GM06990 (cell line): ENCODE results near the gene PIK3R1.
A peak's percentile ranks its signal among the peaks of the same experiment; 100 is the strongest.

Source experiments
- DNase-seq: peaks from one replicate; pipeline ENCODE4 v3.0.0-alpha.2; 2011; ENCODE audit not compliant: insufficient read length; ENCODE audit errors: extremely low read depth
- H3K27me3 ChIP-seq: replicated peaks from 2 replicates; pipeline ENCODE4 v1.6.0; 2011; ENCODE audit warnings: low read length; ENCODE audit not compliant: control insufficient read depth, insufficient read depth
- H3K36me3 ChIP-seq: 2 replicates; pipeline ENCODE4 v1.5.1; 2011; ENCODE audit warnings: low read length; ENCODE audit not compliant: control insufficient read depth, insufficient read depth
- H3K4me3 ChIP-seq: replicated peaks from 2 replicates; pipeline ENCODE4 v1.5.1; 2011; ENCODE audit warnings: low read depth, mild to moderate bottlenecking, control low read depth, low read length
- TF ChIP-seq, protein P1 (sequence below): IDR thresholded peaks from 2 replicates; pipeline ENCODE4 v1.5.1; 2011; ENCODE audit warnings: low read length, control low read depth, mild to moderate bottlenecking, inconsistent platforms; ENCODE audit not compliant: insufficient read depth, poor library complexity, severe bottlenecking

Gene PIK3R1

DNA sequence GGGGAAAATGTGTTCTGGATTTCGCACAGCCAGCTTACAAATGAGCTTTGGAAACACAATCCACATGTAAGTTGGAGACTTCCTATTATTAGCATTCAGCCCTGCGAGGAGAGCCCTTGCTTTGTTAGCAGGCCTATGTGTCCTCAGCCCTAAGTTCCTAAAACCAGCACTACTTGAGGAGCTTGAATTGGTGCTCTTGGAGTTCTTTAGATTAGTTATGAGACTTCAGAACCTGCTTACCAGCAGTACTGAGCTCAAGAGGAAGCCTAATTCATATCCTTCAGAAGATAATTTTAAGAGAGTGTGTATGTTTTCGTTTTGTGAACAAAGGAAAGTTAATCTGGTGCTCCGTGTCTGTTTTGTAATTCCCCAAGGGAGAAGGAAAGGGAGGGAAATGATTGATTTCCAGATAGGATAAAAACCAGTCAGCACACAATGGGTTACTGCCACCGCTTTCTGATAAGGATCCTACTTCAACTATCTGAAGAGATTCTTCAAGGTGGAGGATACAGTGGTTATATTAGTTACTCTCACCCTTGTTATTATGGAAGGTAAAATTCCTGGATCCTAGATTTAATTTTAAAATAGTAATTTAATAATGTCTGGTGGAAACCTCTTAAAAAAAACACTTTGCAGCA, 35.2 kb downstream of the PIK3R1 start:
- no peak overlapping the region for H3K4me3 ChIP-seq
- DNase-seq = no peak
- no peaks in the 10 kb centered on the region for H3K36me3 ChIP-seq
- no peaks in the 10 kb centered on the region for H3K27me3 ChIP-seq
- TF ChIP-seq, protein P1, sequence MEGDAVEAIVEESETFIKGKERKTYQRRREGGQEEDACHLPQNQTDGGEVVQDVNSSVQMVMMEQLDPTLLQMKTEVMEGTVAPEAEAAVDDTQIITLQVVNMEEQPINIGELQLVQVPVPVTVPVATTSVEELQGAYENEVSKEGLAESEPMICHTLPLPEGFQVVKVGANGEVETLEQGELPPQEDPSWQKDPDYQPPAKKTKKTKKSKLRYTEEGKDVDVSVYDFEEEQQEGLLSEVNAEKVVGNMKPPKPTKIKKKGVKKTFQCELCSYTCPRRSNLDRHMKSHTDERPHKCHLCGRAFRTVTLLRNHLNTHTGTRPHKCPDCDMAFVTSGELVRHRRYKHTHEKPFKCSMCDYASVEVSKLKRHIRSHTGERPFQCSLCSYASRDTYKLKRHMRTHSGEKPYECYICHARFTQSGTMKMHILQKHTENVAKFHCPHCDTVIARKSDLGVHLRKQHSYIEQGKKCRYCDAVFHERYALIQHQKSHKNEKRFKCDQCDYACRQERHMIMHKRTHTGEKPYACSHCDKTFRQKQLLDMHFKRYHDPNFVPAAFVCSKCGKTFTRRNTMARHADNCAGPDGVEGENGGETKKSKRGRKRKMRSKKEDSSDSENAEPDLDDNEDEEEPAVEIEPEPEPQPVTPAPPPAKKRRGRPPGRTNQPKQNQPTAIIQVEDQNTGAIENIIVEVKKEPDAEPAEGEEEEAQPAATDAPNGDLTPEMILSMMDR = no peak

GRCh38 chr5:68251386-68251785, 35.8 kb downstream of the PIK3R1 start:
- no peak for DNase-seq
- TF ChIP-seq, protein P1 = no peak
- Histone ChIP-seq H3K36me3 (no peaks in the 10 kb centered on the region), H3K4me3 (no peak overlapping the region), H3K27me3 (no peaks in the 10 kb centered on the region)

- DNase-seq = no peak
- no peak overlapping the region for H3K4me3 ChIP-seq
- no peaks in the 10 kb centered on the region for H3K27me3 ChIP-seq
- TF ChIP-seq, protein P1 = no peak
- no peaks in the 10 kb centered on the region for H3K36me3 ChIP-seq
Measured at GRCh38 chr5:68251804-68252522, 36.4 kb downstream of the PIK3R1 start.

DNA sequence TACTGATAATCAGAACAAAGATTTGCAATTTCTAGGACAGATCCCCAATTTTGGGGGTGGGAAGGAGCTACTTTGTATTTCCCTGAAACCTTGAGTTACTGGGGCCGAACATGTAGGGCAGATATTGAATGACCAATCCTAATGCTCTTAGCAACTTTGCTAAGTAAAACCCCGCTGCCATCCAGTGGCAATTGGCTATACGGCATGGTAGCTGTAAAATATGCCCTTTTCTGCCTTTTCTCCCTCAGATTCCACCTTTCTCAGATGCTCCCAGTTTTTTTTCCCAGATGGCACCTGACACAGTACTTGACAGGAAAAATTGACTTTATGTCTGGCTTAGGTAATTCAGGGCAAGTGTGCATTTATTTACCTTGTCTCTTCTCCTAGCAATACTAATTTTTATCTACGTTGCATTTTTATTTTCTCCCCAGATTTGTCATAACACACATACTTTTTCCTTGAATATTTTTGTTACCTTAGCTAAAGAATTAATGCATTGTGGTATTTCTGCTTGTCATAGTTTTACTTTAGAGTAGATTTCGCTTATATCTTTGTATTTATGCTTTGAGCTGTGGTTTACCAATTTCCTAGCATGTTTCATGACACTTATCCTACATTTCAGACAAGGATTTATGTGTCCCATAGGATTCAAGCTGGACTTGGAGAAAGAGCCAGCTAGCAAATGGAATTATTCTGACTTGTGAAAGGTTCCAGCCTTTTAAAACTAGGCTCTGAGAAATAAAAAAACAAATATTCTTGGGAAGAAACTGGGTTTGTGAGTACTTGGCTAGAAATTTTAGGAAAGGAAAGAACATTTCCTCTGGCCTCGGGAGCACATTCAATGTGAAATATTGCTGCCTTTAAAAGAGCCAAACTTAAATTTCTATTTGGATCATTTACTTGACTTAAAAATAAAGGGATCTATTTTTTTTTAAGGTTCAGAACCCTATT, 37.4 kb downstream of the PIK3R1 start:
- H3K4me3 ChIP-seq = no peak overlapping the region
- TF ChIP-seq, protein P1 = peak; percentile 75
- no peaks in the 10 kb centered on the region for H3K27me3 ChIP-seq
- no peak for DNase-seq
- H3K36me3 ChIP-seq = no peaks in the 10 kb centered on the region

DNA sequence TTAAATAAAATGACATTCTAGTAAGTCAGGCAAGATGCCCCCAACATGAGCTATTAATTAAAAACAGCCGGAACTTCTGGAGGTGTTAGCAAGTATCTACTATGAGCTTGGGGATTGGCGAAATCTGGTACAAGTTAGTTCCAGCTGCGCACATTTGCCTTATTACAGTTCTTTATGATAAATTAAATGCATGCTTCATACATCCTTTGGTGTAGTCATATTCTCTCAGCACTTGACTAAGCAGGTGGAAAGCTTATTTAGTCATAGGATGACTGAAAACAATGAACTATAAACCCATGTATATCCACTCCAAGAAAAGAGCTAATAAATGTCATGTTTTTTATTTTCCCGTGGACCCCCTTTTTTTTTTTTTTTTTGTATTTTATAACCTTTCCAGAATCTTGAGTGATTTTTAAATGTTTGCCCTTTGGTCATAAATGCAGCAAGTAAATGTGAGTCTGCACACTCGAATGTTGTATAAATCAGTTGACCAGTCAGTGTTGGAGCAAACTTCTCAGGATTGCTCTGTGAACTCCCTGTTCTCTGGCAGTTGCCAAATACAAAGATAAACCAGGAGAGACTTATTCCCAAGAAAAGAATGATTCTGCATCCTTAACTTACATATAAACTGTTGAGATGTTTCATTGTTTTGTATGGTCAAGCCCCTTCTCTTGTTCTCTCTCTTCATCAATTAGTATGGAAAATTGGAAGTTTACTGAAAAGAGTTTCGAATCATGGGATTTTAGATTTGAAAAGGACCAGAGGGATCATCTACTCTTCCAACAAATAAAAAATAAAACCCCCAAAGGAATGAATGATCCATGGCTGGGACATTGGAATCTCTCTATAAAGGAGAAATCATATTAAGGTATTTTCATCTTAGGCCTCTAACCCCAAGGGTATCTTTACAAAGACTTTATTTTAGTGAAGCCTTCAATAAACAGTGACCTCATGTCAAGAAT, 38.3 kb downstream of the PIK3R1 start:
- TF ChIP-seq, protein P1 = no peak
- no peaks in the 10 kb centered on the region for H3K36me3 ChIP-seq
- H3K27me3 ChIP-seq = no peaks in the 10 kb centered on the region
- DNase-seq = no peak
- no peak overlapping the region for H3K4me3 ChIP-seq
